Superior temporal gyrus (tissue), 1 donor: Measurements from ENCODE around the gene SRC.

ENCODE experiments used
- DNase-seq: peaks from one replicate; pipeline ENCODE4 v3.0.0-alpha.2; 2016; ENCODE audit errors: extremely low spot score

Gene SRC

GRCh38 chr20:37395921-37396415, 50.0 kb downstream of the SRC start:
- DNase-seq: no peak

GRCh38 chr20:37396416-37397075, 50.6 kb downstream of the SRC start:
- no peak for DNase-seq

GRCh38 chr20:37397076-37397953, 51.4 kb downstream of the SRC start:
- no peak for DNase-seq

GRCh38 chr20:37397954-37398749, 52.2 kb downstream of the SRC start:
- no peak for DNase-seq

GRCh38 chr20:37398750-37399621, 53.0 kb downstream of the SRC start:
- DNase-seq: no peak

GRCh38 chr20:37401282-37401929, 55.5 kb downstream of the SRC start:
- DNase-seq: no peak

- no peak for DNase-seq
Observed at GRCh38 chr20:37401930-37402675, 56.2 kb downstream of the SRC start.

GRCh38 chr20:37403107-37404033, 57.4 kb downstream of the SRC start:
- DNase-seq: no peak

- no peak for DNase-seq
Observed at GRCh38 chr20:37404461-37404890, 58.5 kb downstream of the SRC start.

- no peak for DNase-seq
Observed at GRCh38 chr20:37405351-37405897, 59.5 kb downstream of the SRC start.

GRCh38 chr20:37406010-37406998, 60.4 kb downstream of the SRC start:
- DNase-seq: no peak

GRCh38 chr20:37407019-37407566, 61.2 kb downstream of the SRC start:
- DNase-seq: no peak

GRCh38 chr20:37407573-37408002, 61.6 kb downstream of the SRC start:
- DNase-seq: no peak

- no peak for DNase-seq
Observed at GRCh38 chr20:37408302-37409193, 62.6 kb downstream of the SRC start.

GRCh38 chr20:37411408-37412219, 65.7 kb downstream of the SRC start:
- DNase-seq: no peak
